Activated CD4-positive, alpha-beta T cell treated with anti-CD3 and anti-CD28 coated beads for 36 hours (primary cell): ENCODE results near the gene MCM5. TPM values are rescaled to one million over a fixed set of nuclear protein-coding genes. Genes with fewer than 3 reads are reported as not detected.
"Not testable (repeated sequence)": the region's sequence is repeated elsewhere in the genome, so short reads cannot be mapped to it uniquely, and the experiment has no call there.

ENCODE experiments used
- ATAC-seq: fragments of 200-7000 bp; cut with Tn5 transposase; one replicate; pipeline ENCODE4 v1.10.0; 2021; ENCODE audit warnings: mild to moderate bottlenecking, moderate library complexity
- CTCF ChIA-PET: fragments of 350-600 bp; sonication (Branson Sonifier 250); formaldehyde crosslinking; loops from one replicate; lab custom pipeline; 2021; ENCODE audit warnings: antibody characterized with exemption; lab: Charles Lee
- POLR2A ChIA-PET: fragments of 350-600 bp; sonication (Branson Sonifier 250); formaldehyde crosslinking; loops from one replicate; lab custom pipeline; 2021; ENCODE audit warnings: antibody characterized with exemption, inconsistent platforms; lab: Charles Lee
- DNase-seq: peaks from one replicate; pipeline ENCODE4 v3.0.0-alpha.2; 2020
- H3K27ac Mint-ChIP-seq: one replicate; pipeline ENCODE4 v1.8.0; 2021; ENCODE audit warnings: mixed read lengths
- H3K27me3 Mint-ChIP-seq: one replicate; pipeline ENCODE4 v1.8.0; 2021; ENCODE audit warnings: mixed read lengths
- H3K36me3 Mint-ChIP-seq: one replicate; pipeline ENCODE4 v1.8.0; 2021; ENCODE audit warnings: low read depth, mixed read lengths
- H3K4me1 Mint-ChIP-seq: one replicate; pipeline ENCODE4 v1.8.0; 2021; ENCODE audit warnings: mixed read lengths
- H3K4me3 Mint-ChIP-seq: one replicate; pipeline ENCODE4 v1.8.0; 2021; ENCODE audit warnings: mild to moderate bottlenecking, moderate library complexity, mixed read lengths
- H3K9me3 Mint-ChIP-seq: one replicate; pipeline ENCODE4 v1.8.0; 2021; ENCODE audit warnings: low read depth, mixed read lengths
- intact Hi-C, 2 experiments: fragments of 100-400 bp; cut with DNase I in 1 of 2; cut with micrococcal nuclease in 1 of 2; formaldehyde crosslinking; loops; one replicate each; pipeline versions ENCODE4 v1.14.2 to v1.15.1; 2022 to 2024; cut with DNase I, micrococcal nuclease
- total RNA-seq, 2 experiments: library from RNA; stranded (reverse); gene quantifications; one replicate each; pipeline ENCODE4 v1.2.3, GENCODE V29; 2021

The MCM5 gene
- total RNA-seq, 2 experiments from 2014 or later, result 291 to 382 TPM

GRCh38 chr22:35454416-35455054 lies 54.6 kb downstream of the MCM5 start:
- intact Hi-C loops, result no loop called here
- ChIA-PET POLR2A (no interaction called here), CTCF (no interaction called here)
- Mint-ChIP-seq H3K27me3 (no peaks in the 10 kb centered on the region), H3K9me3 (no peaks in the 10 kb centered on the region), H3K4me3 (no peak overlapping the region), H3K36me3 (peaks cover 2% of the 10 kb centered on the region), H3K27ac (no peak overlapping the region), H3K4me1 (no peaks in the 10 kb centered on the region)
- DNase-seq, result no peak
- no peak for ATAC-seq

- no peak overlapping the region for H3K4me3 Mint-ChIP-seq
- CTCF ChIA-PET, result no interaction called here
These were observed 55.6 kb downstream of the MCM5 start for GRCh38 chr22:35455529-35455928.

GRCh38 chr22:35456757-35457156 lies 56.8 kb downstream of the MCM5 start:
- intact Hi-C loops, result no loop called here

More at GRCh38 chr22:35455529-35455928, 55.6 kb downstream of the MCM5 start:
- H3K27me3 Mint-ChIP-seq, result no peaks in the 10 kb centered on the region
- H3K9me3 Mint-ChIP-seq, result no peaks in the 10 kb centered on the region
- intact Hi-C loops, result no loop called here
- ATAC-seq (no peak), DNase-seq (no peak)
- H3K27ac Mint-ChIP-seq, result no peak overlapping the region
- H3K4me1 Mint-ChIP-seq, result no peaks in the 10 kb centered on the region
- peaks cover 2% of the 10 kb centered on the region for H3K36me3 Mint-ChIP-seq
- POLR2A ChIA-PET, result no interaction called here

GRCh38 chr22:35457729-35458546 lies 58.0 kb downstream of the MCM5 start:
- ChIA-PET POLR2A (no interaction called here), CTCF (no interaction called here)
- no peak for DNase-seq
- no peaks in the 10 kb centered on the region for H3K36me3 Mint-ChIP-seq
- no peak overlapping the region for H3K4me3 Mint-ChIP-seq
- H3K27ac Mint-ChIP-seq, result no peak overlapping the region
- H3K27me3 Mint-ChIP-seq, result no peaks in the 10 kb centered on the region
- no peak for ATAC-seq
- H3K9me3 Mint-ChIP-seq, result no peaks in the 10 kb centered on the region
- intact Hi-C loops, result no loop called here
- H3K4me1 Mint-ChIP-seq, result no peaks in the 10 kb centered on the region

More at GRCh38 chr22:35456757-35457156, 56.8 kb downstream of the MCM5 start:
- Mint-ChIP-seq H3K4me1 (no peaks in the 10 kb centered on the region), H3K27ac (no peak overlapping the region), H3K36me3 (no peaks in the 10 kb centered on the region), H3K4me3 (no peak overlapping the region), H3K9me3 (no peaks in the 10 kb centered on the region), H3K27me3 (no peaks in the 10 kb centered on the region)
- ATAC-seq (no peak), DNase-seq (no peak)
- ChIA-PET CTCF (no interaction called here), POLR2A (no interaction called here)

GRCh38 chr22:35458547-35459422 lies 58.8 kb downstream of the MCM5 start:
- no peak for ATAC-seq
- H3K9me3 Mint-ChIP-seq, result peaks cover 4% of the 10 kb centered on the region
- H3K36me3 Mint-ChIP-seq, result peaks cover 5% of the 10 kb centered on the region

GRCh38 chr22:35459423-35459894 lies 59.5 kb downstream of the MCM5 start:
- POLR2A ChIA-PET, result no interaction called here
- peaks cover 4% of the 10 kb centered on the region for H3K9me3 Mint-ChIP-seq
- no peak for ATAC-seq
- CTCF ChIA-PET, result no interaction called here
- H3K36me3 Mint-ChIP-seq, result peaks cover 5% of the 10 kb centered on the region
- no peak overlapping the region for H3K4me3 Mint-ChIP-seq
- intact Hi-C loops, result no loop called here
- H3K27ac Mint-ChIP-seq, result no peak overlapping the region
- no peaks in the 10 kb centered on the region for H3K27me3 Mint-ChIP-seq
- DNase-seq, result no peak
- no peaks in the 10 kb centered on the region for H3K4me1 Mint-ChIP-seq

More at GRCh38 chr22:35458547-35459422, 58.8 kb downstream of the MCM5 start:
- ChIA-PET POLR2A (no interaction called here), CTCF (no interaction called here)
- DNase-seq, result no peak
- intact Hi-C loops, result no loop called here
- Mint-ChIP-seq H3K4me1 (no peaks in the 10 kb centered on the region), H3K27ac (no peak overlapping the region), H3K4me3 (no peak overlapping the region), H3K27me3 (no peaks in the 10 kb centered on the region)

- POLR2A ChIA-PET, H3K9me3 Mint-ChIP-seq, H3K4me1 Mint-ChIP-seq, H3K27ac Mint-ChIP-seq, H3K36me3 Mint-ChIP-seq, intact Hi-C loops, H3K4me3 Mint-ChIP-seq, CTCF ChIA-PET, DNase-seq, H3K27me3 Mint-ChIP-seq, ATAC-seq: not testable (repeated sequence)
These were observed 60.0 kb downstream of the MCM5 start for GRCh38 chr22:35459976-35460375.

- intact Hi-C loops, result no loop called here
- ChIA-PET POLR2A (no interaction called here), CTCF (no interaction called here)
- no peak overlapping the region for H3K27ac Mint-ChIP-seq
- H3K4me1 Mint-ChIP-seq, result no peaks in the 10 kb centered on the region
- no peaks in the 10 kb centered on the region for H3K27me3 Mint-ChIP-seq
- no peak overlapping the region for H3K4me3 Mint-ChIP-seq
- peaks cover 5% of the 10 kb centered on the region for H3K36me3 Mint-ChIP-seq
- DNase-seq (no peak), ATAC-seq (no peak)
- peaks cover 4% of the 10 kb centered on the region for H3K9me3 Mint-ChIP-seq
These were observed 60.7 kb downstream of the MCM5 start for GRCh38 chr22:35460688-35461087.

GRCh38 chr22:35462498-35463230 lies 62.7 kb downstream of the MCM5 start:
- no peak overlapping the region for H3K4me3 Mint-ChIP-seq
- no peaks in the 10 kb centered on the region for H3K27me3 Mint-ChIP-seq
- H3K27ac Mint-ChIP-seq, result no peak overlapping the region
- peaks cover 5% of the 10 kb centered on the region for H3K36me3 Mint-ChIP-seq
- POLR2A ChIA-PET, result no interaction called here
- intact Hi-C loops, result no loop called here
- CTCF ChIA-PET, result interaction anchor here (0.6 kb wide), 1 partner anchor 1078 kb away, joined by 3 read pairs; no protein-coding TSS in a partner anchor
- peaks cover 4% of the 10 kb centered on the region for H3K9me3 Mint-ChIP-seq
- H3K4me1 Mint-ChIP-seq, result no peaks in the 10 kb centered on the region
- DNase-seq (no peak), ATAC-seq (no peak)

- DNase-seq (no peak), ATAC-seq (no peak)
- H3K4me1 Mint-ChIP-seq, result no peaks in the 10 kb centered on the region
- ChIA-PET POLR2A (no interaction called here), CTCF (no interaction called here)
- H3K9me3 Mint-ChIP-seq, result peaks cover 4% of the 10 kb centered on the region
- H3K36me3 Mint-ChIP-seq, result peaks cover 5% of the 10 kb centered on the region
- H3K27me3 Mint-ChIP-seq, result no peaks in the 10 kb centered on the region
- intact Hi-C loops, result no loop called here
- H3K27ac Mint-ChIP-seq, result no peak overlapping the region
- H3K4me3 Mint-ChIP-seq, result no peak overlapping the region
These were observed 63.4 kb downstream of the MCM5 start for GRCh38 chr22:35463231-35463933.
